HG02642 (cell line): ENCODE data around the gene RIPOR3.
"Not testable (repeated sequence)": the region's sequence is repeated elsewhere in the genome, so short reads cannot be mapped to it uniquely, and the experiment has no call there.

Experiments used
- ATAC-seq: cut with Tn5 transposase; IDR thresholded peaks from one replicate; pipeline ENCODE4 v1.9.1; 2021; ENCODE audit warnings: mild to moderate bottlenecking; ENCODE audit not compliant: unreplicated experiment, poor library complexity

Gene RIPOR3

DNA sequence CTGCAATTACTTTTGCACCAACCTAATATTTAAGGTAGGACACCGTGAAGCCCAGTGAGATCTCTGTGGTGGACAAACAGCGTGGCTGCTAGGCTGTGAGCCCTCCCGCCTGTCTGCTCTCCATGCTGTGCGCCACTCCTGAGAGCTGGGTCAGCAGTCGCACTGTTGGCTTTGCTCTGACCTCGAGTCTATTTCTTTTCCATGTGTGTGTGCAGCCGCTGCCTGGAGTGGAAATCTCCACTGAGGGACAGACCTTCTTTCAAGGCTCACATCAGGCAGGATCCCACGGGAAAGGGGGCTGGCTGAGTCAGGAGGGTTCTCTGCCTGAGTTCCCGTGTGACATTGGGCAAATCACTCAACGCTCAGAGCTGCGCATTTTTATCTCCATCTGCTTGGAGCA lies 27.1 kb downstream of the RIPOR3 start:
- no peak for ATAC-seq

- no peak for ATAC-seq
Observed at GRCh38 chr20:50663095-50663821, 28.1 kb downstream of the RIPOR3 start.

- no peak for ATAC-seq
Observed at GRCh38 chr20:50659975-50660670, 31.2 kb downstream of the RIPOR3 start.

GRCh38 chr20:50658804-50659380 lies 32.5 kb downstream of the RIPOR3 start:
- no peak for ATAC-seq

- no peak for ATAC-seq
Observed at GRCh38 chr20:50655311-50655880, 35.9 kb downstream of the RIPOR3 start.

DNA sequence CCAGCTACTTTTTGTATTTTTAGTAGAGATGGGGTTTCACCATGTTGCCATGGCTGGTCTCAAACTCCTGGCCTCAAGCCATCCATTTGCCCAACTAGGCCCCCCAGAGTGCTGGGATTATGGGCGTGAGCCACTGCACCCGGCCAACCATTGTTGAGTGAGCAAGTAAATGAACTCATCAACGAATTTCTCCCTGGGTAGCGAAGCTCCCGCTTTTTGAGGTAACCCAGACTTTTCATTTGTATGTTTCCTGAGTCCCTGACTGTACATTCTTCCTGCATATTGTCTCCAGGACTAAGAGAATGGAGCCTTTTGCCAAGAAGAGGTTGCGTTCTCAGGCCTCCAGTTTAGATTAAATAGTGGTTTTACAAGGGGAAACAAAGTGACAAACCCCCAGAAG lies 36.4 kb downstream of the RIPOR3 start:
- ATAC-seq, result no peak

DNA sequence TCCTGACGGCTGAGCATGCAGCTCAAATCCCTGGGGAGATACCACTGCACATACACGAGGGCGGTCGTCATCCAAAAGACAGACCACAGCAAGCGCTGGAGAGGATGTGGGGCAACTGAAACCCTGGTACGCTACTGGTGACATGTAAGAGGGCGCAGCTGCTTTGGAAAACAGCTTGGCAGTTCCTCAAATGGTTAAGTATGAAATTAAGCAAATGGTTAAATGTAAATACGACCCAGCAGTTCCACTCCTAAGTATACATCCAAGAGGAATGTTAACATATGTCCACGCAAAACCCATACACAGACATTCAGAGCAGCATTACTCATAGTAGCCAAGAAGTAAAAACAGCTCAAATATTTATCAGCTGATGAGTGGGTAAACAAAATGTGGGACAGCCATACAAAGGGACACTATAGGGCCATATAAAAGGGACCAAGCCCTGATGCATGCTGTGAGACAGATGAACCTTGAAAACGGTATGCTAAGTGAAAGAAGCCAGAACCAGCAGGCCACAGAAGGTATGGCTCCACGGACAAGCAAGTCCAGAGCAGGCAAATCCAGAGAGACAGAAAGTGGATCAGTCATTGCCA lies 38.5 kb downstream of the RIPOR3 start:
- ATAC-seq, result no peak

DNA sequence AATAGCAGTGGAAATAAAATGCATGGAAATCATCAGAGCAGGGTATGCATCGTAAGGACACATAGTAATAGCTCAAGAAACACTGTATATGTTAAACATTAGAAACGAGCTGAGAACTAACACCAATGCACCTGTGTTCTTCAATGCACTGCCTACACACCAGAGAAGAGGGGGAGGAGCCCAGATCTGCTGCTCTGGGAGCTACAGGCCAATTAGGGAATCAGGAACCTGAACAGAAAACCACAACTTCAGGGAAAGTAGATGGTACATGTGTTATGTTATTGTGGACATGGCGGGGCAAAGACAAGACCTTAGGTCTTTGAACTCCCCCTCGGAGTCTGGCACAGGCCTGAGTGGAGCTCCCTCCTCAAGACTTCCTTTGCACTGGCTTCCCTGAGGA lies 39.7 kb downstream of the RIPOR3 start:
- ATAC-seq, result no peak

- no peak for ATAC-seq
Observed at GRCh38 chr20:50649590-50649989, 41.8 kb downstream of the RIPOR3 start.

DNA sequence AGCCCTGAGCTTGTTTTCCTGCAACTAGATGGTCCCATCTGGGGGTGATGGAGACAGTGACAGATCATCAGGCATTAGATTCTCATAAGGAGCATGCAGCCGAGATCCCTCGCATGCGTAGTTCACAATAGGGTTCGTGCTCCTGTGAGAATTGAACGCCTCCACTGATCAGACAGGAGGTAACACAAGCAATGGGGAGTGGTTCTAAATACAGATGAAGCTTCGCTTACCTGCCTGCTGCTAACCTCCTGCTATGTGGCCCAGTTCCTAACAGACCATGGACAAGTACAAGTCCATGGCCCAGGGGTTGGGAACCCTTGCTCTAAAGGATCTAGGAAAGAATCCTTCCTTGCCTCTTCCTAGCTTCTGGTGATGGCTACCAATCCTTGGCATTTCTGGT lies 42.7 kb downstream of the RIPOR3 start:
- ATAC-seq, result no peak

DNA sequence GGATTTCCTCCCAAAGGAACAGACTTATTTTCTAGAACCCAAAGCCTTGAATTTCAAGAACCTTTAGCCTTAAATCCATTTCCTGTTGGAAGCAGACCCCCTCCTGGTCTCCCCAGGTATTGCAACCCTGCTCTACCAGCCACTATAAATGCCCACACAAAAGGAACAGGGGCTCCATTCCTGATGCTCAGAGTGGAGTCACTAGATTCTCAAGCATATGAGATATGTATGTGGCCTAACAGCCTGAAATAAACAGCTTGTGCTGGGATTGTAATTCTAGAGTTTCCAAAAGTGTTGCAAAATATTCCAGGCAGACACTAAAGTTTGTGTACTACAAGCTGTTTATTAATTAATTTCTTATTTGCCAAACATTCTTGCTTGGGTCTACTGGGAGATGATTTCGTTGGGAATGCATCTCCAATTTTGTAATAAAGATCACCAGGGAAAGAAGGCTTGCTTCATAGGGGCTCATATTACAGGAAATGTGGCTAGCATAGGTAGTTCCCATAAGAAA lies 44.8 kb downstream of the RIPOR3 start:
- ATAC-seq, result no peak

DNA sequence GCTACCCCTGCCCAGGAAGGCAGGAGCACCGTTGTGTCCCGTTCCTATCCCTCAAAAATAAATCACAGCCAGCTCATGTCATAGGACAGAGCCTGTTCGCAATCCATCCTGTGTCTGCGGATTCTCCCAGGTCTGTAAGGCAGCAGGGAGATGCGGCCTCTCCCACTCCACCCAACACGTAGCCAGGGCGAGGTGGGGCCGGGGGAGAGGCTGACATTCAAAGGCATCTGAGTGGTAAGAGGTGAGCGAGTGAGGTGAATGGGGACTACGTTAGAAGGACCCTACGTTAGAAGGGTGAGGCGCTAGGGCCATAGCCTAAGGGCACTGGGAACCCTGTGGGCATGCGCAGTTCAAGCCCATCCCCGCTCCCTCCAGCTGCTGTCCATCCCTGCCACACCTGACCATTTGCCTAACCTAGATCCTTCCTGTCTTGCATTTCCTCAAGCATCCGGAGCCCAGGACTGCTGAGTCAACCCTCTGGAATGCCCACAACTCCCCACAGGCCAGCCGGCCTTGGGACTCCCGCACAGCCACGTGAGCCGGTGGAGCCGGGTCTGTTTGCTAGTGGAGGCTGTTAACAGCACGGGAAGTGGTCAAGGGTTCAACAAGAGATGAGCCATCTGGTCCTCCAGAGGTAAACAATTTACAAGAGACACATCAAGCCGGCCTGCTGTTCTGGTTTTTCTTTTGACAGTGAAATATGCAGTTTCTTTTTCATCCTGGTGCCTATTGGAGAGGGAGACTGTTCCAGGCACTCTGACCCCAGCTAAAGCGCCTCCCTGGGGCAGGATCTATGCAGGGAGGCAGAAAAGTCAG lies 45.9 kb downstream of the RIPOR3 start:
- ATAC-seq, result no peak

DNA sequence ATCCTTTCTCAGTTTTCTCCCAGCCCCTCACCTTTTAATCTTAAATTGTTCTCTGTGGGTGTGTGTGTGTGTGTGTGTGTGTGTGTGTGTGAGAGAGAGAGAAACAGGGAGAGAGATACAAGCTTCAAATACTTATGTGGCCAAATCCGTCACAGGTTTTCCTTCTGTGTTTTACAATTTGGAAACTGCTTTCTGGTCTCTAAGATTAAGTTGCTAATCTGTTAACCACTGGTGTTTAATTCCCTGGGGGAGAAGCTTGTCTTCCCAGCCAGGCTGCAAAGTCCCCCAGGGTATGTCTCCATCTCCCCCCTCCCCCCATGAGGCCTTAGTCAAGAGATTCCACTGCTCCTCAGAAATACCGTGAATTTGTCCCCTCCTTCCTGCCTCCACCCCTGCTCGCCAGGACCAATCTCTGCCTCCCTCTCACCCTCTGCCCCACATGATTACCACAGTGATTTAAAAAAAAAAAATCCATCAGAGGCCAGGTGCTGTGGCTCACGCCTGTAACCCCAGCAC lies 49.0 kb downstream of the RIPOR3 start:
- ATAC-seq, result no peak

DNA sequence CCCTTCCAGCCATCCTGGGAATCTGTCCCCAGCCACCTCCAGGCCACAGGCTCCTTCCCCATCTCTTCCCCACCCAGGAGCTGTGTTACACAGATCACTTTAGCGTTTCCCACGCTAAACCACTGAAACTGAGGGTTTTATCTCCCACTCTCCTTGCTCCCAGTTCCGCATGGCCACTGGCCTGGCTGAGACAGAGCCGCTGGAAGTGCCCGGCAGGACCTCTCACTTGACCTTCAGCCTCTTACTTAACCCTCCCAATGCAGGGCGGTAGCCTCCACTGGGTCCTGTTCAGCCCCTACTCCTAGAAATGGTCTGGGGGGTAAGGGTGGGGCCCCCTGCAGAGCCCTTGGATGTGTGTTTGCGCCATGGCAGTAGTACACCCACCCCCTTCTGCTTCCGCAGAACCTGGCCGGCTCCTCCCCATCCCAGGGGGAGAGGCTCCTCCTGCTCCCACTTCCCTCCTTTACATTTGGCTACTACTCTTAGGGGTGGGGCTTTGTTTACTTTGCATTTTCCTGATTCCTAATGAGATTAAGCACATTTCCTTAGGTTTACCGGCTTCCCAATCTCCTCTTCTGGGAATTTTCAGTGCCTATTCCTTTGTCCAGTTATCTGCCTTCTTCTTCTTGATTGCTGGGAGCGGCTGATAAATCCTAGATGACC lies 49.6 kb downstream of the RIPOR3 start:
- ATAC-seq, result not testable (repeated sequence)

GRCh38 chr20:50639971-50640711 lies 51.2 kb downstream of the RIPOR3 start:
- not testable (repeated sequence) for ATAC-seq

- ATAC-seq, result not testable (repeated sequence)
Observed at GRCh38 chr20:50638015-50638847, 53.1 kb downstream of the RIPOR3 start.
